Astrocyte (in vitro differentiated cells and primary cell): ENCODE data around the gene FGF12. TPM values are rescaled to one million over a fixed set of nuclear protein-coding genes. Genes with fewer than 3 reads are reported as not detected.

Source experiments
- DNase-seq: peaks from one replicate; pipeline ENCODE4 v3.0.0-alpha.2; 2010; ENCODE audit warnings: low read depth
- FAIRE-seq: peaks from 2 replicates; lab custom pipeline; 2011; peaks lifted over from hg19 to GRCh38; lab: Jason Lieb, UNC
- H2AFZ ChIP-seq: 2 replicates; pipeline ENCODE4 v1.6.0; 2012; ENCODE audit warnings: low read depth, low read length, inconsistent platforms
- H3K27ac ChIP-seq: 2 replicates; pipeline ENCODE4 v1.5.1; 2011; ENCODE audit warnings: low read depth, low read length, inconsistent platforms
- H3K27me3 ChIP-seq: 2 replicates; pipeline ENCODE4 v1.6.0; 2011; ENCODE audit warnings: low read length, inconsistent platforms; ENCODE audit not compliant: insufficient read depth
- H3K36me3 ChIP-seq: 2 replicates; pipeline ENCODE4 v1.5.1; 2011; ENCODE audit warnings: low read length, inconsistent platforms; ENCODE audit not compliant: insufficient read depth
- H3K4me1 ChIP-seq: 2 replicates; pipeline ENCODE4 v1.5.1; 2011; ENCODE audit warnings: low read length, inconsistent platforms; ENCODE audit not compliant: insufficient read depth
- H3K4me2 ChIP-seq: 2 replicates; pipeline ENCODE4 v1.6.0; 2012; ENCODE audit warnings: low read length, inconsistent platforms
- H3K4me3 ChIP-seq: 2 replicates; pipeline ENCODE4 v1.5.1; 2011; ENCODE audit warnings: low read depth, mild to moderate bottlenecking, low read length, inconsistent platforms; ENCODE audit not compliant: insufficient read depth
- H3K79me2 ChIP-seq: 2 replicates; pipeline ENCODE4 v1.6.0; 2012; ENCODE audit warnings: mild to moderate bottlenecking, low read length, inconsistent platforms; ENCODE audit not compliant: insufficient read depth
- H3K9ac ChIP-seq: 2 replicates; pipeline ENCODE4 v1.6.0; 2012; ENCODE audit warnings: mild to moderate bottlenecking, low read length, inconsistent platforms
- H3K9me3 ChIP-seq: 2 replicates; pipeline ENCODE4 v1.5.1; 2012; ENCODE audit warnings: low read depth, mild to moderate bottlenecking, low read length, inconsistent platforms; ENCODE audit not compliant: insufficient read depth
- H4K20me1 ChIP-seq: 2 replicates; pipeline ENCODE4 v1.6.0; 2012; ENCODE audit warnings: low read length, inconsistent platforms; ENCODE audit not compliant: insufficient read depth
- H3K27ac Mint-ChIP-seq: one replicate; pipeline ENCODE4 v1.8.0; 2021; ENCODE audit warnings: mild to moderate bottlenecking, mixed read lengths; ENCODE audit not compliant: unreplicated experiment
- H3K27me3 Mint-ChIP-seq: one replicate; pipeline ENCODE4 v1.8.0; 2021; ENCODE audit warnings: low read depth, mixed read lengths; ENCODE audit not compliant: unreplicated experiment
- H3K36me3 Mint-ChIP-seq: one replicate; pipeline ENCODE4 v1.8.0; 2021; ENCODE audit warnings: low read depth, mixed read lengths; ENCODE audit not compliant: unreplicated experiment
- H3K4me1 Mint-ChIP-seq: one replicate; pipeline ENCODE4 v1.8.0; 2021; ENCODE audit warnings: low read depth, mixed read lengths; ENCODE audit not compliant: unreplicated experiment
- H3K4me3 Mint-ChIP-seq: one replicate; pipeline ENCODE4 v1.8.0; 2021; ENCODE audit warnings: mild to moderate bottlenecking, moderate library complexity, mixed read lengths; ENCODE audit not compliant: unreplicated experiment
- H3K9me3 Mint-ChIP-seq: one replicate; pipeline ENCODE4 v1.8.0; 2021; ENCODE audit warnings: mild to moderate bottlenecking, mixed read lengths; ENCODE audit not compliant: unreplicated experiment
- EZH2 ChIP-seq: IDR thresholded peaks from 2 replicates; pipeline ENCODE4 v1.6.1; 2012; ENCODE audit warnings: mild to moderate bottlenecking, low read length, inconsistent platforms; ENCODE audit not compliant: insufficient read depth
- total RNA-seq: library from RNA; stranded (reverse); gene quantifications from 2 replicates; pipeline ENCODE4 v1.2.1, GENCODE V29; 2021
- TF ChIP-seq, protein P1 (sequence below): IDR thresholded peaks from 2 replicates; pipeline ENCODE4 v1.5.1; 2011; ENCODE audit warnings: low read depth, mild to moderate bottlenecking, inconsistent platforms, low read length, moderate library complexity; ENCODE audit not compliant: insufficient read depth

The FGF12 gene
- total RNA-seq, 1 donor from 2014 or later: 1.4 TPM

DNA sequence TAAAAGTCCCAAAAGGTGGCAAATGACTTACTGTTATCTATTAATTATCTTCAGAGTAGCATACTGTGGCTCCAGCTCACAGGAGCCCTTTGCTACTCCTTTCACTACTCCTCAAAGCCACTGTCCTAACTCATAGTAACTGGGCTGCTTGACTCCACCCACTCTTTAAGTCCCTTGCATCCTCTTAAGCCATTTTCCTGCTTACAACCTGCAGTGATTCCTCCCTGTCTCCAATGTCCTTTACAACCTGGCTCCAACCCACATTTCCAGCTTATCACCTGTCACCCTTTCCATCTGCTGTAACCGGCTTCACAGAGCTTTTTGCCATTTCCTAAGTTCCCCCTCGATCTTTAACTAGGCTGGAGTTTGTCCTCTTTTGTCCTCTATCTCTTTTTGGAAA, 388.1 kb downstream of the FGF12 start:
- H3K27ac ChIP-seq: no peak overlapping the region
- H3K9ac ChIP-seq: no peak overlapping the region
- H4K20me1 ChIP-seq: no peaks in the 10 kb centered on the region
- H3K4me1 ChIP-seq: no peaks in the 10 kb centered on the region
- no peak overlapping the region for H2AFZ ChIP-seq
- FAIRE-seq: no peak
- H3K27me3 Mint-ChIP-seq: no peaks in the 10 kb centered on the region
- H3K9me3 Mint-ChIP-seq: no peaks in the 10 kb centered on the region
- H3K4me2 ChIP-seq: no peak overlapping the region
- TF ChIP-seq EZH2: no peak
- TF ChIP-seq, protein P1, sequence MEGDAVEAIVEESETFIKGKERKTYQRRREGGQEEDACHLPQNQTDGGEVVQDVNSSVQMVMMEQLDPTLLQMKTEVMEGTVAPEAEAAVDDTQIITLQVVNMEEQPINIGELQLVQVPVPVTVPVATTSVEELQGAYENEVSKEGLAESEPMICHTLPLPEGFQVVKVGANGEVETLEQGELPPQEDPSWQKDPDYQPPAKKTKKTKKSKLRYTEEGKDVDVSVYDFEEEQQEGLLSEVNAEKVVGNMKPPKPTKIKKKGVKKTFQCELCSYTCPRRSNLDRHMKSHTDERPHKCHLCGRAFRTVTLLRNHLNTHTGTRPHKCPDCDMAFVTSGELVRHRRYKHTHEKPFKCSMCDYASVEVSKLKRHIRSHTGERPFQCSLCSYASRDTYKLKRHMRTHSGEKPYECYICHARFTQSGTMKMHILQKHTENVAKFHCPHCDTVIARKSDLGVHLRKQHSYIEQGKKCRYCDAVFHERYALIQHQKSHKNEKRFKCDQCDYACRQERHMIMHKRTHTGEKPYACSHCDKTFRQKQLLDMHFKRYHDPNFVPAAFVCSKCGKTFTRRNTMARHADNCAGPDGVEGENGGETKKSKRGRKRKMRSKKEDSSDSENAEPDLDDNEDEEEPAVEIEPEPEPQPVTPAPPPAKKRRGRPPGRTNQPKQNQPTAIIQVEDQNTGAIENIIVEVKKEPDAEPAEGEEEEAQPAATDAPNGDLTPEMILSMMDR: no peak
- H3K36me3 ChIP-seq: no peaks in the 10 kb centered on the region
- no peak overlapping the region for H3K4me3 Mint-ChIP-seq
- no peaks in the 10 kb centered on the region for H3K27me3 ChIP-seq
- DNase-seq: no peak
- no peaks in the 10 kb centered on the region for H3K79me2 ChIP-seq
- H3K9me3 ChIP-seq: no peaks in the 10 kb centered on the region
- H3K27ac Mint-ChIP-seq: no peak overlapping the region
- no peaks in the 10 kb centered on the region for H3K36me3 Mint-ChIP-seq
- H3K4me3 ChIP-seq: no peak overlapping the region
- no peaks in the 10 kb centered on the region for H3K4me1 Mint-ChIP-seq

DNA sequence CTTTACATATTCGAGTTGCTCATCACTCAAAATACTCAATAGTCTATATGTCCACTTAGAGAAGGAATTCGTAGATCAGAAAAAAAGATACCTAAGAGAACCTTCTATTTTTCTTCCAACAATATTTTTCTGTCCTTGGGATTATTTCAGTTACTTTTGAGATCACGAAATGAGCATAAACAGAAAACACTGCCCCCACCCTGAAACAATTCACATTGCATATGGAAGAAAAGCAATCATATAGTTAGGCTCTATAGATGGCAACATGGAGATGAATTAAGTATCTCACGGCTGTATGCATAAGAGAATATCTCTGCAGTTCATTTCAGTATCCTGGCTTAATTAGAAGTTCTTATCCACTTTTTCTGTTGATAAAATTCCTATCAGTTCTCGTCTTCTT, 391.1 kb downstream of the FGF12 start:
- Mint-ChIP-seq H3K27ac (no peak overlapping the region), H3K36me3 (no peaks in the 10 kb centered on the region), H3K27me3 (no peaks in the 10 kb centered on the region), H3K4me1 (peaks cover 7% of the 10 kb centered on the region), H3K4me3 (no peak overlapping the region), H3K9me3 (no peaks in the 10 kb centered on the region)
- Histone ChIP-seq H3K27me3 (no peaks in the 10 kb centered on the region), H3K9me3 (no peaks in the 10 kb centered on the region), H3K4me1 (no peaks in the 10 kb centered on the region), H3K36me3 (no peaks in the 10 kb centered on the region), H3K4me2 (no peak overlapping the region), H2AFZ (no peak overlapping the region), H3K4me3 (no peak overlapping the region), H3K9ac (no peak overlapping the region), H4K20me1 (no peaks in the 10 kb centered on the region), H3K27ac (no peak overlapping the region), H3K79me2 (no peaks in the 10 kb centered on the region)
- TF ChIP-seq EZH2: no peak
- FAIRE-seq (no peak), DNase-seq (no peak)

DNA sequence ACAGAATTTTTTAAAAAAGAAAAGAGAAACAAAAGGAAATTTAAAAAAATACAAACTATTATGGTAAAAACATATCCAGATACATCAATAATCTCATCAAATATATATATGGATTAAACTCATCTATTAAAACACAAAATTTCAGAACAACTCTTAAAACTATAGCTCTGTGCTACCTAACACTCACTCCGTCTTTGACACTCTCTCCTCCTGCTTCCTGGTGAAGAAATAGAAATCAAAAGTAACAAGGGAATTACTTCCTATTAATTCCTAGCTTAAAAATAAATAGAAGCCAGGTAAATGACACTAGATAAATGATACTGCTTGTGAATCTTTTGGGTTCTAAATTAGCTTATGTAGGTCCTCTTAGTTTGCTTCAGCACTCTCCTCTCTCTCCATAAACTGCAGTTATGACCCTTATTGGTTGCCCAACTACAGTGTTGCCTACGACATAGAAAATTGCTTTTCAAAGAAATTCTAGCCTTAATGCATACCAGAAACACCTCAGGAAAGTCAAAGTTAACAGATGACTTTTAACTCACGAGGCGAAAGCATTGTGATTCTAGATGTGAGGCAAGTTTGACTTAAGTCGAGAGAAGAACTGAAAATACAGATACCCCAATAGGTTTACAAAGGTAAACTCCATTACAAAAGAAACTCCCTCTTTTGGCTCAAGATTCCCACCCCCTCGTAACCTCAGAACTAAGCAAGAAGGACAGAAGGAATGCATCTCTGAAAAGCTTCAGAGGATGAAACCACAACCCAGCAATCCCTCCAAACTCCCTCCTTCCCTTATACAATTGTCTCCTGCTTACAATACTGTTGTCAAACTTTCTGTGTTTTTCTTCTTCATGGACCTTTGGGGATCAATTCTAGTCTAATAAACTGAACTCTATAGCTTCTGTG, 394.7 kb downstream of the FGF12 start:
- no peaks in the 10 kb centered on the region for H3K36me3 ChIP-seq
- Mint-ChIP-seq H3K36me3 (no peaks in the 10 kb centered on the region), H3K27me3 (no peaks in the 10 kb centered on the region), H3K4me1 (peaks cover 7% of the 10 kb centered on the region), H3K9me3 (no peaks in the 10 kb centered on the region), H3K27ac (no peak overlapping the region), H3K4me3 (no peak overlapping the region)
- TF ChIP-seq, protein P1: no peak
- TF ChIP-seq EZH2: no peak
- no peak overlapping the region for H3K4me2 ChIP-seq
- no peaks in the 10 kb centered on the region for H3K9me3 ChIP-seq
- H3K4me1 ChIP-seq: no peaks in the 10 kb centered on the region
- H3K27ac ChIP-seq: no peak overlapping the region
- no peak for DNase-seq
- H3K4me3 ChIP-seq: no peak overlapping the region
- no peak overlapping the region for H3K9ac ChIP-seq
- H3K27me3 ChIP-seq: no peaks in the 10 kb centered on the region
- H3K79me2 ChIP-seq: no peaks in the 10 kb centered on the region
- no peak overlapping the region for H2AFZ ChIP-seq
- FAIRE-seq: no peak
- no peaks in the 10 kb centered on the region for H4K20me1 ChIP-seq
